Smooth muscle cell (in vitro differentiated cells): ENCODE data around the gene GPR161. TPM values are rescaled to one million over a fixed set of nuclear protein-coding genes. Genes with fewer than 3 reads are reported as not detected.
A peak's percentile ranks its signal among the peaks of the same experiment; 100 is the strongest.

Experiments used
- DNase-seq: peaks from one replicate; lab custom pipeline; 2025; ENCODE audit not compliant: unreplicated experiment; lab: John Stamatoyannopoulos, UW
- H2AFZ ChIP-seq: fragments of 200-600 bp; sonication (generic); 2 replicates; pipeline ENCODE4 v1.6.0; 2016; ENCODE audit warnings: antibody characterized with exemption, low read depth, mild to moderate bottlenecking
- H3F3A ChIP-seq: fragments of 200-600 bp; sonication (generic); 2 replicates; pipeline ENCODE4 v1.6.0; 2017; ENCODE audit warnings: antibody characterized with exemption, low read depth
- H3K27ac ChIP-seq: fragments of 200-600 bp; sonication (generic); 2 replicates; pipeline ENCODE4 v1.5.1; 2016; ENCODE audit warnings: low read depth, mild to moderate bottlenecking
- H3K27me3 ChIP-seq: fragments of 200-600 bp; sonication (generic); 2 replicates; pipeline ENCODE4 v1.6.1; 2016; ENCODE audit warnings: low read depth, mild to moderate bottlenecking
- H3K36me3 ChIP-seq: fragments of 200-600 bp; sonication (generic); 2 replicates; pipeline ENCODE4 v1.5.1; 2016; ENCODE audit warnings: low read depth
- H3K4me1 ChIP-seq: fragments of 200-600 bp; sonication (generic); 2 replicates; pipeline ENCODE4 v1.5.1; 2016; ENCODE audit warnings: low read depth
- H3K4me2 ChIP-seq: fragments of 200-600 bp; sonication (generic); 2 replicates; pipeline ENCODE4 v1.6.0; 2016; ENCODE audit warnings: mild to moderate bottlenecking
- H3K4me3 ChIP-seq: fragments of 200-600 bp; sonication (generic); 2 replicates; pipeline ENCODE4 v1.5.1; 2016; ENCODE audit warnings: mild to moderate bottlenecking
- H3K79me2 ChIP-seq: fragments of 200-600 bp; sonication (generic); 2 replicates; pipeline ENCODE4 v1.6.0; 2016; ENCODE audit warnings: low read depth, mild to moderate bottlenecking
- H3K9ac ChIP-seq: fragments of 200-600 bp; sonication (generic); 2 replicates; pipeline ENCODE4 v1.6.0; 2016; ENCODE audit warnings: low read depth
- H3K9me3 ChIP-seq: fragments of 200-600 bp; sonication (generic); replicated peaks from 2 replicates; pipeline ENCODE4 v1.5.1; 2016; ENCODE audit warnings: low read depth
- H4K20me1 ChIP-seq: fragments of 200-600 bp; sonication (generic); 2 replicates; pipeline ENCODE4 v1.6.0; 2016; ENCODE audit warnings: low read depth
- CTCF ChIP-seq: fragments of 200-600 bp; sonication (generic); IDR thresholded peaks from 2 replicates; pipeline ENCODE4 v1.5.1; 2017; ENCODE audit warnings: borderline replicate concordance, mild to moderate bottlenecking, antibody characterized with exemption; ENCODE audit not compliant: insufficient read depth, poor library complexity, severe bottlenecking
- WGBS: methylation state at CpG from one replicate; pipeline ENCODE4 v1.1.7; 2016; ENCODE audit warnings: low lambda C conversion rate; 5-methylcytosine and 5-hydroxymethylcytosine counted together
- polyA plus RNA-seq: library from polyadenylated mRNA; unstranded; fragments of >200 nt; fragmentation: Nextera tagmentation; extraction: Ambion mirVana; gene quantifications from 2 replicates; pipeline ENCODE4 v1.2.1, GENCODE V29; 2016
- total RNA-seq: library from RNA; depleted of rRNA; stranded (reverse); fragments of >200 nt; gene quantifications from 2 replicates; pipeline ENCODE4 v1.2.3, GENCODE V29; 2014

GPR161 gene
- total and polyA plus RNA-seq, 2 experiments from 2014 or later, result 9.7 to 25.4 TPM

- no peak for DNase-seq
- no peak for TF ChIP-seq CTCF
- 82% methylated on average over 7 of the region's 7 CpGs for WGBS
- H3K4me2 ChIP-seq, result no peak overlapping the region
- H3K9ac ChIP-seq, result no peak overlapping the region
- H3K4me1 ChIP-seq, result no peaks in the 10 kb centered on the region
- no peak overlapping the region for H2AFZ ChIP-seq
- H3K79me2 ChIP-seq, result no peaks in the 10 kb centered on the region
- H4K20me1 ChIP-seq, result no peaks in the 10 kb centered on the region
- H3K27ac ChIP-seq, result no peak overlapping the region
- no peaks in the 10 kb centered on the region for H3K9me3 ChIP-seq
- H3K4me3 ChIP-seq, result no peak overlapping the region
- H3K36me3 ChIP-seq, result no peaks in the 10 kb centered on the region
- H3K27me3 ChIP-seq, result no peaks in the 10 kb centered on the region
- no peaks in the 10 kb centered on the region for H3F3A ChIP-seq
Observed at GRCh38 chr1:168170564-168171508, 34.1 kb upstream of the GPR161 start.

GRCh38 chr1:168167806-168168205 lies 31.1 kb upstream of the GPR161 start:
- Histone ChIP-seq H3K4me2 (no peak overlapping the region), H3K27me3 (no peaks in the 10 kb centered on the region), H3K9ac (no peak overlapping the region), H2AFZ (peak overlapping the region; percentile 24), H4K20me1 (no peaks in the 10 kb centered on the region), H3K79me2 (no peaks in the 10 kb centered on the region), H3K27ac (no peak overlapping the region), H3K36me3 (no peaks in the 10 kb centered on the region), H3K9me3 (no peaks in the 10 kb centered on the region), H3K4me3 (no peak overlapping the region), H3F3A (no peaks in the 10 kb centered on the region), H3K4me1 (no peaks in the 10 kb centered on the region)
- DNase-seq, result no peak
- WGBS, result 53% methylated on average over 2 of the region's 2 CpGs
- no peak for TF ChIP-seq CTCF

- Histone ChIP-seq H3K27ac (no peak overlapping the region), H3K4me3 (no peak overlapping the region), H3K9ac (no peak overlapping the region), H3K9me3 (no peaks in the 10 kb centered on the region), H3K4me2 (no peak overlapping the region), H3K36me3 (no peaks in the 10 kb centered on the region), H2AFZ (no peak overlapping the region), H3F3A (no peaks in the 10 kb centered on the region), H4K20me1 (no peaks in the 10 kb centered on the region), H3K79me2 (no peaks in the 10 kb centered on the region), H3K27me3 (no peaks in the 10 kb centered on the region), H3K4me1 (no peaks in the 10 kb centered on the region)
- WGBS, result 88% methylated on average over 3 of the region's 3 CpGs
- no peak for DNase-seq
- TF ChIP-seq CTCF, result no peak
Observed at GRCh38 chr1:168164771-168165170, 28.0 kb upstream of the GPR161 start.
